Naive thymus-derived CD4-positive, alpha-beta T cell (primary cell): ENCODE measurements around the gene ZNF276. TPM values are rescaled to one million over a fixed set of nuclear protein-coding genes. Genes with fewer than 3 reads are reported as not detected.

Experiments
- ATAC-seq: fragments of 150-1000 bp; cut with Tn5 transposase; 2 replicates; pipeline ENCODE4 v1.10.0; 2021; ENCODE audit warnings: mild to moderate bottlenecking, moderate library complexity
- CTCF ChIA-PET: fragments of 350-600 bp; sonication (Branson Sonifier 250); formaldehyde crosslinking; loops from one replicate; lab custom pipeline; 2021; ENCODE audit warnings: antibody characterized with exemption; lab: Charles Lee
- POLR2A ChIA-PET: fragments of 350-600 bp; sonication (Branson Sonifier 250); formaldehyde crosslinking; loops from one replicate; lab custom pipeline; 2021; ENCODE audit warnings: antibody characterized with exemption, inconsistent platforms; lab: Charles Lee
- DNase-seq, 9 donors: peaks; one replicate each; pipeline versions ENCODE4 v3.0.0 to v3.0.0-alpha.2; 2020 to 2022; ENCODE audit warnings: mixed read lengths in 1 of 9
- H3K27ac ChIP-seq: one replicate; pipeline ENCODE4 v1.7.0; 2013; ENCODE audit warnings: mild to moderate bottlenecking, low read depth, low read length, moderate library complexity
- H3K27me3 ChIP-seq, 2 donors: one replicate each; pipeline ENCODE4 v1.7.0; 2013; ENCODE audit warnings: low read length in 2 of 2, mild to moderate bottlenecking in 2 of 2, moderate library complexity in 2 of 2; ENCODE audit not compliant: control insufficient read depth in 2 of 2, insufficient read depth in 2 of 2
- H3K36me3 ChIP-seq, 3 experiments: 1 replicate in 2 of 3; 2 replicates in 1 of 3; pipeline ENCODE4 v1.7.0; 2013; ENCODE audit warnings: low read length in 3 of 3, mild to moderate bottlenecking in 3 of 3, moderate library complexity in 1 of 3; ENCODE audit not compliant: insufficient read depth in 3 of 3, control insufficient read depth in 2 of 3
- H3K4me1 ChIP-seq, 2 donors: one replicate each; pipeline ENCODE4 v1.7.0; 2013; ENCODE audit warnings: low read length in 2 of 2, mild to moderate bottlenecking in 2 of 2, moderate library complexity in 1 of 2; ENCODE audit not compliant: control insufficient read depth in 2 of 2, insufficient read depth in 2 of 2
- H3K4me3 ChIP-seq: 2 replicates; pipeline ENCODE4 v1.7.0; 2013; ENCODE audit warnings: mild to moderate bottlenecking, low read length
- H3K9me3 ChIP-seq, 3 experiments: 1 replicate in 2 of 3; 2 replicates in 1 of 3; pipeline ENCODE4 v1.7.0; 2013; ENCODE audit warnings: low read length in 3 of 3; ENCODE audit not compliant: control insufficient read depth in 2 of 3
- H3K27ac Mint-ChIP-seq, 9 donors: one replicate each; pipeline ENCODE4 v1.8.0; 2020 to 2022; ENCODE audit warnings: mixed read lengths in 9 of 9, mild to moderate bottlenecking in 8 of 9, moderate library complexity in 5 of 9, inconsistent platforms in 2 of 9
- H3K27me3 Mint-ChIP-seq, 5 donors: one replicate each; pipeline ENCODE4 v1.8.0; 2021 to 2022; ENCODE audit warnings: mixed read lengths in 5 of 5, mild to moderate bottlenecking in 1 of 5
- H3K36me3 Mint-ChIP-seq, 5 donors: one replicate each; pipeline ENCODE4 v1.8.0; 2020 to 2022; ENCODE audit warnings: mixed read lengths in 5 of 5, mild to moderate bottlenecking in 3 of 5, inconsistent platforms in 1 of 5
- H3K4me1 Mint-ChIP-seq, 7 donors: one replicate each; pipeline ENCODE4 v1.8.0; 2020 to 2022; ENCODE audit warnings: mixed read lengths in 7 of 7, mild to moderate bottlenecking in 3 of 7, inconsistent platforms in 1 of 7
- H3K4me3 Mint-ChIP-seq, 10 donors: one replicate each; pipeline ENCODE4 v1.8.0; 2020 to 2022; ENCODE audit warnings: mild to moderate bottlenecking in 10 of 10, mixed read lengths in 10 of 10, moderate library complexity in 6 of 10, inconsistent platforms in 2 of 10
- H3K9me3 Mint-ChIP-seq, 11 donors: one replicate each; pipeline ENCODE4 v1.8.0; 2020 to 2022; ENCODE audit warnings: mixed read lengths in 11 of 11, mild to moderate bottlenecking in 4 of 11, inconsistent platforms in 1 of 11, moderate library complexity in 1 of 11
- intact Hi-C, 2 donors: fragments of 100-400 bp; cut with micrococcal nuclease; formaldehyde crosslinking; loops; one replicate each; pipeline ENCODE4 v1.15.1; 2023
- polyA plus RNA-seq, 2 donors: library from polyadenylated mRNA; unstranded; fragments of 300-500 nt; fragmentation: Illumina TruSeq; gene quantifications; one replicate each; pipeline ENCODE4 v1.2.3, GENCODE V29; 2021
- total RNA-seq, 6 experiments: library from RNA in 5 of 6; stranded (reverse) in 5 of 6; gene quantifications; 1 replicate in 5 of 6; 2 replicates in 1 of 6; pipeline ENCODE4 v1.2.3 and lab custom pipeline; 2021 to 2026

ZNF276 gene
- total and polyA plus RNA-seq, 7 experiments from 2014 or later: 17.0 to 160 (median 115) TPM

DNA sequence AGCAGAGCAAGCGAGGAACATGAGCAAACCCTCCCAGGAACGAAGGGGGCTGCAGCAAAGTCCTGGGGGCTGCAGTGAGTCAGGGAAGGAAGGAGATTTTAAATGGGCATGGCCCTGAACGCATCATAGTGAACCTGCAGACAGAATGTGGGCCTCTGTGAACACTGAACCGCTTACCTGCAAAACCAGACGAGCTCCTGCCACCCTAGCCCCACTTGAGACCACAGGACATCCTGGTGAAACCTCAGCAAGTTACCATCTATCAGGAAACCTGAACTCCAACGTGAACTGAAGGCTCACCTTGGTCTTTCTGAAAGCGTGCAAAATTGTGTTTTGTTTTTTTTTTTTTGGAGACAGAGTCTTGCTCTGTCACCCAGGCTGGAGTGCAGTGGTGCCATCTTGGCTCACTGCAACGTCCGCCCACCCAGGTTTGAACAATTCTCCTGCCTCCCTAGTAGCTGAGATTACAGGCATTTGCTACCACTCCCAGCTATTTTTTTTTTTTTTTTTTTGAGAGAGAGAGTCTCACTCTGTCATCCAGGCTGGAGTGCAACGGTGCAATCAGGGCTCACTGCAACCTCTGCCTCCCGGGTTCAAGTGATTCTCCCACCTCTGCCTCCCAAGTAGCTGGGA, 64.3 kb downstream of the ZNF276 start:
- CTCF ChIA-PET: interaction anchor here (0.6 to 4.7 kb wide), 5 partner anchors 9 to 85 kb away, joined by 3 to 27 read pairs (median 3); no protein-coding TSS in a partner anchor
- H3K36me3 Mint-ChIP-seq: peaks cover 0 to 15% (median 0%) of the 10 kb centered on the region in 5 donors
- peak overlapping the region; percentile 13 to 80 (median 60) for H3K4me3 Mint-ChIP-seq

DNA sequence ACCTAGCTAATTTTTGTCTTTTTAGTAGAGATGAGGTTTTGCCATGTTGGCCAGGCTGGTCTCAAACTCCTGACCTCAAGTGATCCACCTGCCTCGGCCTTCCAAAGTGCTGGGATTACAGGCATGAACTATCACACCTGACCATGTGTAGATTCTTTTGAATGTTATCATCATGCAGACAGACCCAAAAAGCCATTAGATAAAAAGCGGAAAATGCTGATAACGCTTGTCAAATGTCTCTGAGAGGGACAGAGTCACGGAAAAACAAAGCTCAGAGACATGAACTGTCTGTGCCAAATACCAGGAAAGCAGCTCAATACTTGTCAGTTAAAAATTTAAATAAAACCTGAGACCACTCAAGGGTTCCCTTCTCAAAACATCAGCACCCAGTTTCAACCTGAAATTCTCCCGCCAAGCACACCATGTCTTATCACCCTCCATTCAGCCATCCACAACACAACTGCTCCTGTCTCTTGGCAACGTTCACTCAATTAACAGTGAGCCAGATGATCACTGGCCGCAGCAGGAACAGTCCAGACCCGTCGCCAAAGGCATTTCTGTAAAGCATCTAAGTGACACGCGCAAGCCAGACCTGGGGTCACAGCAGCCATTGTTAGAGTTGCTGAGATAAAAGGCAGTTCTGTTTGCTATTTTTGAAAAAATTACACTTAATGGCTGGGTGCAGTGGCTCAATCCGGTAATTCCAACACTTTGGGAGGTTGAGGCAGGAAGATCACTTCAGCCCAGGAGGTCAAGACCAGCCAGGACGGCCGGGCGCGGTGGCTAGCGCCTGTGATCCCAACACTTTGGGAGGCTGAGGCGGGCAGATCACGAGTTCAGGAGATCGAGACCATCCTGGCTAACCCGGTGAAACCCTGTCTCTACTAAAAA, 65.4 kb downstream of the ZNF276 start:
- DNase-seq (no peak), ATAC-seq (no peak)
- Mint-ChIP-seq H3K4me3 (peak overlapping the region in 6 of 10 donors; percentile 33 to 69 (median 48)), H3K27ac (peak overlapping the region in 7 of 9 donors; percentile 17 to 86 (median 57)), H3K36me3 (peaks cover 0 to 16% (median 0%) of the 10 kb centered on the region in 5 donors), H3K27me3 (no peaks in the 10 kb centered on the region), H3K9me3 (no peaks in the 10 kb centered on the region), H3K4me1 (peaks cover 21 to 32% (median 28%) of the 10 kb centered on the region in 7 donors)
- Histone ChIP-seq H3K27me3 (no peaks in the 10 kb centered on the region), H3K9me3 (no peaks in the 10 kb centered on the region), H3K36me3 (no peaks in the 10 kb centered on the region), H3K4me1 (peaks cover 28 to 36% of the 10 kb centered on the region in 2 donors), H3K27ac (no peak overlapping the region), H3K4me3 (no peak overlapping the region)
- POLR2A ChIA-PET: interaction anchor here (0.8 to 3.3 kb wide), 6 partner anchors 37 to 290 kb away, joined by 3 to 15 read pairs (median 4); partner anchors contain the start of genes TCF25 and VPS9D1
- intact Hi-C loops: loop anchor here in 1 of 2 donors (5.0 kb wide), 1 partner anchor 49 kb away; no protein-coding TSS in a partner anchor
- CTCF ChIA-PET: interaction anchor here (0.5 to 4.7 kb wide), 3 partner anchors 80 to 99 kb away, joined by 4 to 27 read pairs (median 9); no protein-coding TSS in a partner anchor

More for the DNA sequence above, 64.3 kb downstream of the ZNF276 start:
- Mint-ChIP-seq H3K9me3 (no peaks in the 10 kb centered on the region), H3K27ac (peak overlapping the region; percentile 61 to 91 (median 80)), H3K4me1 (peaks cover 21 to 32% (median 28%) of the 10 kb centered on the region in 7 donors), H3K27me3 (no peaks in the 10 kb centered on the region)
- Histone ChIP-seq H3K27me3 (no peaks in the 10 kb centered on the region), H3K4me1 (peaks cover 28 to 36% of the 10 kb centered on the region in 2 donors), H3K36me3 (no peaks in the 10 kb centered on the region), H3K27ac (no peak overlapping the region), H3K9me3 (no peaks in the 10 kb centered on the region), H3K4me3 (no peak overlapping the region)
- intact Hi-C loops: loop anchor here in 1 of 2 donors (2.0 to 5.0 kb wide), 2 partner anchors 21 to 48 kb away; no protein-coding TSS in a partner anchor
- DNase-seq (peak in 7 of 9 donors; percentile 27 to 61 (median 49)), ATAC-seq (peak; percentile 82)
- POLR2A ChIA-PET: interaction anchor here (0.6 to 3.3 kb wide), 12 partner anchors 13 to 491 kb away, joined by 3 to 15 read pairs (median 4); partner anchors contain the start of genes TCF25 and VPS9D1

DNA sequence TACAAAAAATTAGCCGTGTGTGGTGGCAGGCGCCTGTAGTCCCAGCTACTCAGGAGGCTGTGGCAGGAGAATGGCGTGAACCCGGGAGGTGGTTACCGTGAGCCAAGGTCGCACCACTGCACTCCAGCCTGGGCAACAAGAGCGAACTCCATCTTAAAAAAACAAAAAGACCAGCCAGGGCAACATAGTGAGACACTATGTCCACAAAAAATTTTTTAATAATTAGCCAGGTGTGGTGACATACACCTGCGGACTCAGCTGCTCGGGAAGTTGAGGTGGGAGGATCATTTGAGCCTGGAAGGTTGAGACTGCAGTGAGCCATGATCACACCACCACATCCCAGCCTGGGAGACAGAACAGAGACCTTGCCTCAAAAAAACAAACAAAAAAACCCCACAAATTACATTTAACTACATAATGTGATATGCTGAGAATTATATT, 66.0 kb downstream of the ZNF276 start:
- no peaks in the 10 kb centered on the region for H3K9me3 Mint-ChIP-seq
- Histone ChIP-seq H3K4me1 (peaks cover 28 to 36% of the 10 kb centered on the region in 2 donors), H3K27me3 (no peaks in the 10 kb centered on the region), H3K4me3 (no peak overlapping the region), H3K9me3 (no peaks in the 10 kb centered on the region), H3K27ac (no peak overlapping the region), H3K36me3 (no peaks in the 10 kb centered on the region)
- no peak for DNase-seq
- peaks cover 24 to 35% (median 31%) of the 10 kb centered on the region in 7 donors for H3K4me1 Mint-ChIP-seq
- H3K36me3 Mint-ChIP-seq: peaks cover 0 to 22% (median 0%) of the 10 kb centered on the region in 5 donors
- ChIA-PET CTCF (interaction anchor here (4.7 kb wide), 1 partner anchor 81 kb away, joined by 27 read pairs; no protein-coding TSS in a partner anchor), POLR2A (interaction anchor here (1.0 kb wide), 1 partner anchor 81 kb away, joined by 5 read pairs; no protein-coding TSS in a partner anchor)
- intact Hi-C loops: loop anchor here in 1 of 2 donors (5.0 kb wide), 1 partner anchor 50 kb away; no protein-coding TSS in a partner anchor
- ATAC-seq: no peak
- H3K27me3 Mint-ChIP-seq: no peaks in the 10 kb centered on the region
- no peak overlapping the region for H3K27ac Mint-ChIP-seq
- no peak overlapping the region for H3K4me3 Mint-ChIP-seq

Other genes starting within 250 kb of the ZNF276 start
- 100 to 1,000 TPM; 178 to 254 (median 240) TPM for gene ANKRD11, start 231.0 kb upstream of the ZNF276 start, total RNA-seq
- gene ANKRD11, start 231.0 kb upstream of the ZNF276 start, polyA plus RNA-seq: 10 to 100 TPM in 1 of 2 donors, 1 to 10 TPM in 1; 8.7 to 28.4 TPM
- 100 to 1,000 TPM; 129 to 181 (median 170) TPM for gene SPG7, start 213.1 kb upstream of the ZNF276 start, total RNA-seq
- gene SPG7, start 213.1 kb upstream of the ZNF276 start, polyA plus RNA-seq: 10 to 100 TPM; 48.6 to 56.6 TPM
- 1,000 to 10,000 TPM; 2,239 to 5,631 (median 5,332) TPM for gene RPL13, start 160.9 kb upstream of the ZNF276 start, total RNA-seq
- 1,000 to 10,000 TPM; 6,375 to 8,810 TPM for gene RPL13, start 160.9 kb upstream of the ZNF276 start, polyA plus RNA-seq
- 1 to 10 TPM in 1 of 5 experiments, under 1 TPM in 1, not detected in 3; 0.39 to 5.2 TPM for gene CPNE7, start 145.8 kb upstream of the ZNF276 start, total RNA-seq
- gene CPNE7, start 145.8 kb upstream of the ZNF276 start, polyA plus RNA-seq: not detected
- gene DPEP1, start 107.9 kb upstream of the ZNF276 start, total RNA-seq: not detected
- gene DPEP1, start 107.9 kb upstream of the ZNF276 start, polyA plus RNA-seq: not detected
- gene CHMP1A, start 63.8 kb upstream of the ZNF276 start, total RNA-seq: 10 to 100 TPM; 64.4 to 99.0 (median 65.9) TPM
- 10 to 100 TPM; 54.7 to 61.6 TPM for gene CHMP1A, start 63.8 kb upstream of the ZNF276 start, polyA plus RNA-seq
- gene SPATA33, start 63.7 kb upstream of the ZNF276 start, total RNA-seq: 10 to 100 TPM in 2 of 5 experiments, 1 to 10 TPM in 3; 6.4 to 17.0 (median 7.9) TPM
- 1 to 10 TPM; 2.4 to 2.6 TPM for gene SPATA33, start 63.7 kb upstream of the ZNF276 start, polyA plus RNA-seq
- 100 to 1,000 TPM in 3 of 5 experiments, 10 to 100 TPM in 2; 91.5 to 150 (median 102) TPM for gene CDK10, start 34.8 kb upstream of the ZNF276 start, total RNA-seq
- gene CDK10, start 34.8 kb upstream of the ZNF276 start, polyA plus RNA-seq: 10 to 100 TPM; 32.8 to 68.4 TPM
- gene SPATA2L, start 19.8 kb upstream of the ZNF276 start, total RNA-seq: 10 to 100 TPM in 3 of 5 experiments, 1 to 10 TPM in 2; 8.4 to 32.2 (median 12.0) TPM
- gene SPATA2L, start 19.8 kb upstream of the ZNF276 start, polyA plus RNA-seq: 10 to 100 TPM in 1 of 2 donors, 1 to 10 TPM in 1; 7.0 to 12.4 TPM
- 10 to 100 TPM; 11.2 to 28.9 (median 13.3) TPM for gene VPS9D1, start 639 bp upstream of the ZNF276 start, total RNA-seq
- gene VPS9D1, start 639 bp upstream of the ZNF276 start, polyA plus RNA-seq: 1 to 10 TPM in 1 of 2 donors, under 1 TPM in 1; 0.93 to 1.5 TPM
- gene FANCA, start 95.1 kb downstream of the ZNF276 start, total RNA-seq: 100 to 1,000 TPM in 1 of 5 experiments, 10 to 100 TPM in 1, 1 to 10 TPM in 3; 3.5 to 111 (median 7.9) TPM
- 1 to 10 TPM in 1 of 2 donors, under 1 TPM in 1; 0.59 to 3.4 TPM for gene FANCA, start 95.1 kb downstream of the ZNF276 start, polyA plus RNA-seq
- gene SPIRE2, start 106.9 kb downstream of the ZNF276 start, total RNA-seq: 1 to 10 TPM; 1.2 to 3.5 (median 3.0) TPM
- under 1 TPM; 0.32 to 0.35 TPM for gene SPIRE2, start 106.9 kb downstream of the ZNF276 start, polyA plus RNA-seq
- gene TCF25, start 152.1 kb downstream of the ZNF276 start, total RNA-seq: 100 to 1,000 TPM; 200 to 392 (median 262) TPM
- gene TCF25, start 152.1 kb downstream of the ZNF276 start, polyA plus RNA-seq: 100 to 1,000 TPM in 1 of 2 donors, 10 to 100 TPM in 1; 68.1 to 122 TPM
- 10 to 100 TPM; 10.1 to 13.9 (median 11.2) TPM for gene MC1R, start 197.3 kb downstream of the ZNF276 start, total RNA-seq
- under 1 TPM; 0.14 to 0.51 TPM for gene MC1R, start 197.3 kb downstream of the ZNF276 start, polyA plus RNA-seq
- gene TUBB3, start 201.8 kb downstream of the ZNF276 start, total RNA-seq: 1 to 10 TPM in 1 of 5 experiments, under 1 TPM in 1, not detected in 3; 0.48 to 2.8 TPM
- gene TUBB3, start 201.8 kb downstream of the ZNF276 start, polyA plus RNA-seq: under 1 TPM in 1 of 2 donors, not detected in 1; 0.22 TPM
- 10 to 100 TPM; 26.7 to 50.3 (median 40.7) TPM for gene DEF8, start 227.2 kb downstream of the ZNF276 start, total RNA-seq
- 10 to 100 TPM; 19.4 to 31.5 TPM for gene DEF8, start 227.2 kb downstream of the ZNF276 start, polyA plus RNA-seq